IPS-18a (cell line): ENCODE data around the gene TMEM184B.
A peak's percentile ranks its signal among the peaks of the same experiment; 100 is the strongest.

Experiments used
- H3K27ac ChIP-seq: one replicate; pipeline ENCODE4 v1.5.1; 2013; ENCODE audit warnings: low read length
- H3K27me3 ChIP-seq: one replicate; pipeline ENCODE4 v1.6.1; 2013; ENCODE audit warnings: mild to moderate bottlenecking, low read length; ENCODE audit not compliant: control insufficient read depth, insufficient read depth
- H3K36me3 ChIP-seq: one replicate; pipeline ENCODE4 v1.6.1; 2013; ENCODE audit warnings: low read depth, low read length; ENCODE audit not compliant: control insufficient read depth
- H3K4me1 ChIP-seq: one replicate; pipeline ENCODE4 v1.6.1; 2013; ENCODE audit warnings: low read depth, low read length; ENCODE audit not compliant: control insufficient read depth
- H3K4me3 ChIP-seq: one replicate; pipeline ENCODE4 v1.5.1; 2013; ENCODE audit warnings: low read length
- H3K9ac ChIP-seq: one replicate; pipeline ENCODE4 v1.6.1; 2013; ENCODE audit warnings: mild to moderate bottlenecking, low read length, moderate library complexity
- H3K9me3 ChIP-seq: one replicate; pipeline ENCODE4 v1.6.1; 2013; ENCODE audit warnings: low read depth, low read length; ENCODE audit not compliant: control insufficient read depth

Gene TMEM184B

GRCh38 chr22:38250643-38251340, 22.0 kb downstream of the TMEM184B start:
- no peaks in the 10 kb centered on the region for H3K27me3 ChIP-seq
- no peak overlapping the region for H3K27ac ChIP-seq
- H3K9me3 ChIP-seq, result no peaks in the 10 kb centered on the region
- no peaks in the 10 kb centered on the region for H3K4me1 ChIP-seq
- H3K4me3 ChIP-seq, result no peak overlapping the region
- no peak overlapping the region for H3K9ac ChIP-seq
- peaks cover 13% of the 10 kb centered on the region for H3K36me3 ChIP-seq

- no peak overlapping the region for H3K27ac ChIP-seq
- no peaks in the 10 kb centered on the region for H3K27me3 ChIP-seq
- H3K4me3 ChIP-seq, result no peak overlapping the region
- peaks cover 13% of the 10 kb centered on the region for H3K36me3 ChIP-seq
- no peaks in the 10 kb centered on the region for H3K9me3 ChIP-seq
- H3K9ac ChIP-seq, result no peak overlapping the region
- no peaks in the 10 kb centered on the region for H3K4me1 ChIP-seq
Observed at GRCh38 chr22:38249803-38250642, 22.8 kb downstream of the TMEM184B start.

- H3K27me3 ChIP-seq, result no peaks in the 10 kb centered on the region
- H3K27ac ChIP-seq, result no peak overlapping the region
- no peak overlapping the region for H3K9ac ChIP-seq
- peaks cover 13% of the 10 kb centered on the region for H3K36me3 ChIP-seq
- H3K4me3 ChIP-seq, result no peak overlapping the region
- no peaks in the 10 kb centered on the region for H3K9me3 ChIP-seq
- H3K4me1 ChIP-seq, result no peaks in the 10 kb centered on the region
Observed at GRCh38 chr22:38249301-38249700, 23.5 kb downstream of the TMEM184B start.

- H3K27me3 ChIP-seq, result no peaks in the 10 kb centered on the region
- peaks cover 18% of the 10 kb centered on the region for H3K36me3 ChIP-seq
- H3K9ac ChIP-seq, result no peak overlapping the region
- no peak overlapping the region for H3K4me3 ChIP-seq
- no peaks in the 10 kb centered on the region for H3K9me3 ChIP-seq
- H3K27ac ChIP-seq, result no peak overlapping the region
- no peaks in the 10 kb centered on the region for H3K4me1 ChIP-seq
Observed at GRCh38 chr22:38248280-38248679, 24.5 kb downstream of the TMEM184B start.

- no peaks in the 10 kb centered on the region for H3K4me1 ChIP-seq
- H3K27me3 ChIP-seq, result no peaks in the 10 kb centered on the region
- H3K27ac ChIP-seq, result no peak overlapping the region
- H3K36me3 ChIP-seq, result peaks cover 18% of the 10 kb centered on the region
- no peaks in the 10 kb centered on the region for H3K9me3 ChIP-seq
- no peak overlapping the region for H3K9ac ChIP-seq
- no peak overlapping the region for H3K4me3 ChIP-seq
Observed at GRCh38 chr22:38247713-38248112, 25.1 kb downstream of the TMEM184B start.

- Histone ChIP-seq H3K36me3 (peaks cover 18% of the 10 kb centered on the region), H3K4me3 (no peak overlapping the region), H3K27me3 (no peaks in the 10 kb centered on the region), H3K27ac (no peak overlapping the region), H3K9me3 (no peaks in the 10 kb centered on the region), H3K4me1 (no peaks in the 10 kb centered on the region), H3K9ac (no peak overlapping the region)
Observed at GRCh38 chr22:38246692-38247091, 26.1 kb downstream of the TMEM184B start.

GRCh38 chr22:38246046-38246658, 26.7 kb downstream of the TMEM184B start:
- no peaks in the 10 kb centered on the region for H3K9me3 ChIP-seq
- no peaks in the 10 kb centered on the region for H3K27me3 ChIP-seq
- H3K4me3 ChIP-seq, result no peak overlapping the region
- no peak overlapping the region for H3K27ac ChIP-seq
- no peak overlapping the region for H3K9ac ChIP-seq
- H3K4me1 ChIP-seq, result no peaks in the 10 kb centered on the region
- peaks cover 18% of the 10 kb centered on the region for H3K36me3 ChIP-seq

GRCh38 chr22:38244106-38244505, 28.7 kb downstream of the TMEM184B start:
- no peak overlapping the region for H3K9ac ChIP-seq
- H3K4me3 ChIP-seq, result no peak overlapping the region
- peaks cover 18% of the 10 kb centered on the region for H3K36me3 ChIP-seq
- no peaks in the 10 kb centered on the region for H3K9me3 ChIP-seq
- H3K27ac ChIP-seq, result no peak overlapping the region
- H3K27me3 ChIP-seq, result no peaks in the 10 kb centered on the region
- peaks cover 14% of the 10 kb centered on the region for H3K4me1 ChIP-seq

- no peaks in the 10 kb centered on the region for H3K9me3 ChIP-seq
- no peak overlapping the region for H3K4me3 ChIP-seq
- H3K27ac ChIP-seq, result no peak overlapping the region
- peaks cover 14% of the 10 kb centered on the region for H3K4me1 ChIP-seq
- no peaks in the 10 kb centered on the region for H3K27me3 ChIP-seq
- H3K36me3 ChIP-seq, result peaks cover 18% of the 10 kb centered on the region
- H3K9ac ChIP-seq, result no peak overlapping the region
Observed at GRCh38 chr22:38243007-38243765, 29.6 kb downstream of the TMEM184B start.

GRCh38 chr22:38240734-38241252, 32.0 kb downstream of the TMEM184B start:
- H3K36me3 ChIP-seq, result peaks cover 9% of the 10 kb centered on the region
- peak overlapping the region; percentile 89 for H3K27ac ChIP-seq
- H3K4me1 ChIP-seq, result peaks cover 14% of the 10 kb centered on the region
- H3K4me3 ChIP-seq, result no peak overlapping the region
- peak overlapping the region; percentile 61 for H3K9ac ChIP-seq
- no peaks in the 10 kb centered on the region for H3K27me3 ChIP-seq
- no peaks in the 10 kb centered on the region for H3K9me3 ChIP-seq
